Right lobe of liver (tissue), 6 donors: ENCODE data around the gene CAV3. TPM values are rescaled to one million over a fixed set of nuclear protein-coding genes. Genes with fewer than 3 reads are reported as not detected.

Experiments used
- ATAC-seq, 4 donors: fragments of 200-7000 bp; cut with Tn5 transposase; one replicate each; pipeline ENCODE4 v1.9.1; 2020; ENCODE audit warnings: mild to moderate bottlenecking in 4 of 4, moderate library complexity in 4 of 4
- DNase-seq, 3 donors: peaks; one replicate each; pipeline ENCODE4 v3.0.0-alpha.2; 2020
- H3K27ac ChIP-seq, 3 donors: fragments of 200-600 bp; one replicate each; pipeline ENCODE4 v1.8.0; 2022
- H3K27me3 ChIP-seq, 2 donors: fragments of 200-600 bp; one replicate each; pipeline ENCODE4 v1.8.0; 2022
- H3K36me3 ChIP-seq, 4 donors: fragments of 200-600 bp; sonication (generic) in 1 of 4; one replicate each; pipeline versions ENCODE4 v1.5.1 to v1.8.0; 2017 to 2022; ENCODE audit warnings: control low read depth in 1 of 4
- H3K4me1 ChIP-seq, 4 donors: fragments of 200-600 bp; sonication (generic) in 1 of 4; one replicate each; pipeline versions ENCODE4 v1.5.1 to v1.8.0; 2017 to 2022; ENCODE audit warnings: control low read depth in 1 of 4
- H3K4me3 ChIP-seq, 3 donors: fragments of 200-600 bp; one replicate each; pipeline ENCODE4 v1.8.0; 2022
- H3K9me3 ChIP-seq, 4 donors: fragments of 200-600 bp; sonication (generic) in 1 of 4; one replicate each; pipeline versions ENCODE4 v1.5.1 to v1.8.0; 2017 to 2022; ENCODE audit warnings: control low read depth in 1 of 4
- CTCF ChIP-seq, 4 donors: fragments of 200-600 bp in 3 of 4; fragments of 450-650 bp in 1 of 4; IDR thresholded peaks; one replicate each; pipeline versions ENCODE4 v1.5.1 to v1.8.0; 2016 to 2022; ENCODE audit warnings: antibody characterized with exemption in 4 of 4, mild to moderate bottlenecking in 2 of 4
- POLR2A ChIP-seq: fragments of 450-650 bp; IDR thresholded peaks from one replicate; pipeline ENCODE4 v1.6.1; 2017; ENCODE audit warnings: antibody characterized with exemption, mild to moderate bottlenecking
- WGBS: methylation state at CpG from one replicate; pipeline ENCODE4 v1.1.6; 2018; ENCODE audit warnings: low coverage, low lambda C conversion rate; ENCODE audit not compliant: insufficient coverage; ENCODE audit errors: missing lambda C conversion rate; 5-methylcytosine and 5-hydroxymethylcytosine counted together
- intact Hi-C, 2 donors: fragments of 100-400 bp; cut with DNase I; formaldehyde crosslinking; loops; one replicate each; pipeline versions ENCODE4 v1.11.2 to v1.14.1; 2022
- total RNA-seq, 6 experiments: library from RNA; depleted of rRNA in 2 of 6; stranded (reverse); fragments of >200 nt in 2 of 6; fragmentation: NEBNext Ultra II Directional in 3 of 6; extraction: Animal tissue kit (Norgen Biotek cat#: 25700) in 3 of 6; gene quantifications; one replicate each; pipeline versions ENCODE4 v1.1.0 to v1.2.4, GENCODE V29; 2016 to 2023
- donor health status: DM: no; HTN: yes; CAD: no.
- donor health status: DM: no; HTN: no; CAD: no.
- donor health status: DM: no; HTN: no; CAD: no.
- donor health status: DM: no; HTN: yes; CAD: no.
- donor health status: DM: no; HTN: yes; CAD: no.

CAV3 gene
- total RNA-seq, 6 experiments from 2014 or later: not detected

- WGBS: 78% methylated on average over 1 of the region's 1 CpG
- no peak for ATAC-seq
Observed at GRCh38 chr3:8734908-8735307, 1.3 kb downstream of the CAV3 start.

GRCh38 chr3:8736436-8736835 lies 2.8 kb downstream of the CAV3 start:
- Histone ChIP-seq H3K9me3 (no peaks in the 10 kb centered on the region), H3K36me3 (no peaks in the 10 kb centered on the region), H3K4me1 (no peaks in the 10 kb centered on the region), H3K4me3 (no peak overlapping the region), H3K27me3 (no peaks in the 10 kb centered on the region), H3K27ac (no peak overlapping the region)
- no peak for TF ChIP-seq CTCF (IDR thresholded peaks at IDR 0.05)
- no peak for TF ChIP-seq POLR2A
- intact Hi-C loops: no loop called here
- DNase-seq (no peak), ATAC-seq (no peak)
- WGBS: 80% methylated on average over 4 of the region's 11 CpGs

More at GRCh38 chr3:8734908-8735307, 1.3 kb downstream of the CAV3 start:
- Histone ChIP-seq H3K4me3 (no peak overlapping the region), H3K27me3 (no peaks in the 10 kb centered on the region), H3K27ac (no peak overlapping the region), H3K4me1 (no peaks in the 10 kb centered on the region), H3K36me3 (no peaks in the 10 kb centered on the region), H3K9me3 (no peaks in the 10 kb centered on the region)
- intact Hi-C loops: no loop called here
- no peak for TF ChIP-seq CTCF (IDR thresholded peaks at IDR 0.05)
- TF ChIP-seq POLR2A: no peak
- no peak for DNase-seq

- ATAC-seq: no peak
- H3K9me3 ChIP-seq: no peaks in the 10 kb centered on the region
- no peak overlapping the region for H3K4me3 ChIP-seq
- DNase-seq: no peak
- no peaks in the 10 kb centered on the region for H3K4me1 ChIP-seq
- H3K36me3 ChIP-seq: no peaks in the 10 kb centered on the region
- WGBS: 80% methylated on average over 1 of the region's 4 CpGs
- intact Hi-C loops: no loop called here
- TF ChIP-seq CTCF (IDR thresholded peaks at IDR 0.05): no peak
- TF ChIP-seq POLR2A: no peak
- no peaks in the 10 kb centered on the region for H3K27me3 ChIP-seq
- H3K27ac ChIP-seq: no peak overlapping the region
Observed at GRCh38 chr3:8737301-8737700, 3.7 kb downstream of the CAV3 start.

- intact Hi-C loops: no loop called here
- no peak overlapping the region for H3K27ac ChIP-seq
- H3K27me3 ChIP-seq: no peaks in the 10 kb centered on the region
- no peak overlapping the region for H3K4me3 ChIP-seq
- no peak for DNase-seq
- H3K9me3 ChIP-seq: no peaks in the 10 kb centered on the region
- H3K36me3 ChIP-seq: no peaks in the 10 kb centered on the region
- TF ChIP-seq POLR2A: no peak
- TF ChIP-seq CTCF (IDR thresholded peaks at IDR 0.05): no peak
- H3K4me1 ChIP-seq: no peaks in the 10 kb centered on the region
- ATAC-seq: no peak
Observed at GRCh38 chr3:8737823-8738222, 4.2 kb downstream of the CAV3 start.

- DNase-seq (no peak), ATAC-seq (no peak)
- TF ChIP-seq CTCF (IDR thresholded peaks at IDR 0.05) (no peak), POLR2A (no peak)
- H3K4me1 ChIP-seq: no peaks in the 10 kb centered on the region
- H3K27ac ChIP-seq: no peak overlapping the region
- intact Hi-C loops: no loop called here
- 58% methylated on average over 3 of the region's 3 CpGs for WGBS
- H3K9me3 ChIP-seq: no peaks in the 10 kb centered on the region
- no peaks in the 10 kb centered on the region for H3K36me3 ChIP-seq
- H3K4me3 ChIP-seq: no peak overlapping the region
- no peaks in the 10 kb centered on the region for H3K27me3 ChIP-seq
Observed at GRCh38 chr3:8738639-8739038, 5.0 kb downstream of the CAV3 start.
